Endothelial cell of umbilical vein (primary cell): ENCODE measurements around the gene SORCS2. TPM values are rescaled to one million over a fixed set of nuclear protein-coding genes. Genes with fewer than 3 reads are reported as not detected.

ENCODE experiments used
- BruUV-seq: library from RNA; stranded (reverse); fragments of 400-500 nt; replicated peaks from 2 replicates; lab custom pipeline; 2021; lab: Mats Ljungman, UMichigan
- CTCF ChIA-PET: fragments of 300-600, 350-600 bp; sonication (Branson Sonifier 250); formaldehyde crosslinking; loops from one replicate; lab custom pipeline; 2021; ENCODE audit warnings: antibody characterized with exemption, inconsistent platforms; lab: Charles Lee
- POLR2A ChIA-PET: fragments of 300-600, 350-600 bp; sonication (Branson Sonifier 250); formaldehyde crosslinking; loops from one replicate; lab custom pipeline; 2021; ENCODE audit warnings: antibody characterized with exemption, inconsistent platforms; lab: Charles Lee
- DNase-seq: peaks from one replicate; pipeline ENCODE4 v3.0.0-alpha.2; 2011; ENCODE audit warnings: low read depth, low spot score
- FAIRE-seq: peaks from 2 replicates; lab custom pipeline; 2011; peaks lifted over from hg19 to GRCh38; lab: Jason Lieb, UNC
- H2AFZ ChIP-seq: 2 replicates; pipeline ENCODE4 v1.6.0; 2012; ENCODE audit warnings: low read depth, low read length, control low read depth, inconsistent platforms
- H3K27ac ChIP-seq: 2 replicates; pipeline ENCODE4 v1.5.1; 2011; ENCODE audit warnings: low read depth, mild to moderate bottlenecking, control low read depth, low read length, moderate library complexity; ENCODE audit not compliant: insufficient read depth
- H3K27me3 ChIP-seq, 2 experiments: 2 replicates each; pipeline versions ENCODE4 v1.6.0 to v1.6.1; 2011; ENCODE audit warnings: low read length in 2 of 2, mixed read lengths in 1 of 2; ENCODE audit not compliant: control insufficient read depth in 2 of 2, insufficient read depth in 2 of 2
- H3K36me3 ChIP-seq, 2 experiments: 2 replicates in 1 of 2; 3 replicates in 1 of 2; pipeline ENCODE4 v1.5.1; 2011; ENCODE audit warnings: low read length in 2 of 2, mild to moderate bottlenecking in 1 of 2, moderate library complexity in 1 of 2; ENCODE audit not compliant: control insufficient read depth in 2 of 2, insufficient read depth in 2 of 2; ENCODE audit errors: extremely low read depth in 1 of 2
- H3K4me1 ChIP-seq: 3 replicates; pipeline ENCODE4 v1.5.1; 2011; ENCODE audit warnings: mild to moderate bottlenecking, low read length; ENCODE audit not compliant: control insufficient read depth, insufficient read depth; ENCODE audit errors: extremely low read depth
- H3K4me2 ChIP-seq: 2 replicates; pipeline ENCODE4 v1.6.1; 2011; ENCODE audit warnings: low read length, control low read depth, mixed read lengths; ENCODE audit not compliant: insufficient read depth
- H3K4me3 ChIP-seq, 3 experiments: fragments of 200-600 bp in 1 of 3; sonication (generic), shearing (Covaris generic) in 1 of 3; replicated peaks in 1 of 3; 2 replicates each; pipeline ENCODE4 v1.5.1; 2011 to 2016; ENCODE audit warnings: control low read depth in 3 of 3, low read length in 3 of 3, mild to moderate bottlenecking in 2 of 3, inconsistent platforms in 1 of 3, low read depth in 1 of 3, moderate library complexity in 1 of 3; ENCODE audit not compliant: insufficient read depth in 1 of 3
- H3K79me2 ChIP-seq: 2 replicates; pipeline ENCODE4 v1.6.0; 2012; ENCODE audit warnings: low read length, inconsistent platforms; ENCODE audit not compliant: control insufficient read depth, insufficient read depth
- H3K9ac ChIP-seq: replicated peaks from 2 replicates; pipeline ENCODE3; 2011; ENCODE audit warnings: low read length, control low read depth; ENCODE audit not compliant: insufficient read depth; ENCODE audit errors: extremely low read depth
- H3K9me1 ChIP-seq: replicated peaks from 3 replicates; pipeline ENCODE4 v1.6.0; 2011; ENCODE audit warnings: mild to moderate bottlenecking, low read length; ENCODE audit not compliant: control insufficient read depth, insufficient read depth; ENCODE audit errors: extremely low read depth
- H3K9me3 ChIP-seq: replicated peaks from 2 replicates; pipeline ENCODE4 v1.5.1; 2012; ENCODE audit warnings: low read length, inconsistent platforms; ENCODE audit not compliant: control insufficient read depth, insufficient read depth
- H4K20me1 ChIP-seq: replicated peaks from 2 replicates; pipeline ENCODE3; 2011; ENCODE audit warnings: mild to moderate bottlenecking, low read length; ENCODE audit not compliant: control insufficient read depth, insufficient read depth; ENCODE audit errors: extremely low read depth
- CTCF ChIP-seq, 2 donors: IDR thresholded peaks; 1 replicate in 1 of 2; 2 replicates in 1 of 2; pipeline ENCODE4 v1.5.1; 2011; ENCODE audit warnings: low read length in 2 of 2, mild to moderate bottlenecking in 2 of 2, moderate library complexity in 2 of 2, control low read depth in 1 of 2, inconsistent platforms in 1 of 2, low read depth in 1 of 2; ENCODE audit not compliant: insufficient read depth in 1 of 2; ENCODE audit errors: extremely low read depth in 1 of 2
- EZH2 ChIP-seq: IDR thresholded peaks from 2 replicates; pipeline ENCODE4 v1.6.1; 2012; ENCODE audit warnings: borderline replicate concordance, low read depth, mild to moderate bottlenecking, moderate library complexity, low read length, inconsistent platforms; ENCODE audit not compliant: severe bottlenecking
- FOS ChIP-seq: IDR thresholded peaks from 2 replicates; pipeline ENCODE4 v1.6.1; 2011; ENCODE audit warnings: mild to moderate bottlenecking, low read length, moderate library complexity, borderline replicate concordance; ENCODE audit not compliant: insufficient read depth
- GATA2 ChIP-seq: IDR thresholded peaks from 2 replicates; pipeline ENCODE4 v1.7.0; 2011; ENCODE audit warnings: low read depth, mild to moderate bottlenecking, moderate library complexity, mixed read lengths, low read length; ENCODE audit not compliant: insufficient read length, insufficient read depth
- JUN ChIP-seq: IDR thresholded peaks from 2 replicates; pipeline ENCODE4 v1.6.1; 2011; ENCODE audit warnings: borderline replicate concordance, low read depth; ENCODE audit not compliant: insufficient read length, insufficient read depth
- MYC ChIP-seq: IDR thresholded peaks from one replicate; pipeline ENCODE4 v1.6.1; 2011; ENCODE audit warnings: mild to moderate bottlenecking, low read depth, low read length
- POLR2A ChIP-seq: IDR thresholded peaks from 2 replicates; pipeline ENCODE4 v1.6.1; 2012; ENCODE audit warnings: low read depth, mild to moderate bottlenecking, control low read depth, low read length
- POLR2AphosphoS5 ChIP-seq: IDR thresholded peaks from 2 replicates; pipeline ENCODE4 v1.6.1; 2012; ENCODE audit warnings: low read depth, mild to moderate bottlenecking, control low read depth, low read length, moderate library complexity; ENCODE audit not compliant: insufficient read depth
- dilution Hi-C: fragments of 300-500 bp; cut with MboI; formaldehyde crosslinking; loops from one replicate; pipeline ENCODE4 v1.15.0; 2019; ENCODE audit warnings: low sequenced_read_pairs; ENCODE audit not compliant: extremely low pct_ligation_motif_present
- intact Hi-C: fragments of 100-400 bp; cut with micrococcal nuclease; formaldehyde crosslinking; loops from one replicate; pipeline ENCODE4 v1.10.0; 2022
- polyA plus RNA-seq, 4 experiments: library from polyadenylated mRNA; depleted of rRNA in 3 of 4; stranded (reverse) in 3 of 4; unstranded in 1 of 4; fragments of >200 nt; gene quantifications; 2 replicates each; pipeline versions ENCODE4 v1.2.1 to v1.2.3, GENCODE V29; 2011 to 2012; ENCODE audit warnings: missing spikeins in 1 of 4
- total RNA-seq: library from RNA; stranded (reverse); gene quantifications from 2 replicates; pipeline ENCODE4 v1.2.3, GENCODE V29; 2021
- TF ChIP-seq, protein P1 (sequence below): IDR thresholded peaks from 2 replicates; pipeline ENCODE4 v1.6.1; 2011; ENCODE audit not compliant: insufficient read depth, insufficient read length

The SORCS2 gene
- total and polyA plus RNA-seq, 2 donors (not counting 3 experiments of a cell fraction or from before 2014, with no cell fraction given) = not detected

DNA sequence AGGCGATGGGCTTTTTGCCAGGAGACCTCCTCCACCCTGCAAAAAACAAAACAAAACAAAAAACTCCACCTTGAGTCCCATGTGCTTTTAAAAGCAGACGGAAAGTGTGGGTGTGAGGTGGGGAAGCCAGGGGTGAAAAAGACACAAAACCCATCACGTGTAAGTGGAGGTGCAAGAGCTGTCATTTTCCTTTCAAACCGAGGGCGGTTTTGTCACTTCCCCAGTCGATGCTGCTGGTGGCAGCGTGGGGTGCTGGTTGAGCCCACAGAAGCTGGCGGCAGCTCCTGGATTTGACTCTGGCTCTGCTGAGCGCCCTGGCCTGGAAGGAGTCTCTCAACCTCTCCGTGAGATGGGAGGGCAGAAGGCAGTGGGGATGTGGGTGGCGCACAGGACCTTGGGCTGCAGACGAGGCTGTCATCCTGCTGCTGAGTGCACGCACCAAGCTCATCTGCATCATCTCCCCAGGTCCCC lies 132.3 kb downstream of the SORCS2 start:
- Histone ChIP-seq H3K36me3 (no peaks in the 10 kb centered on the region), H4K20me1 (no peaks in the 10 kb centered on the region), H3K9me1 (no peaks in the 10 kb centered on the region), H3K4me2 (no peak overlapping the region), H3K27me3 (no peaks in the 10 kb centered on the region), H3K79me2 (no peaks in the 10 kb centered on the region), H3K4me3 (no peak overlapping the region), H3K4me1 (no peaks in the 10 kb centered on the region), H3K27ac (no peak overlapping the region), H2AFZ (no peak overlapping the region), H3K9ac (no peak overlapping the region), H3K9me3 (no peaks in the 10 kb centered on the region)
- dilution Hi-C loops (no loop called here), intact Hi-C loops (no loop called here)
- FAIRE-seq (no peak), DNase-seq (no peak)
- BruUV-seq = no TSS peak
- TF ChIP-seq MYC (no peak), POLR2A (no peak), EZH2 (no peak), CTCF (IDR thresholded peaks at IDR 0.05; ENCODE audit: extremely low read depth in 1 of 2, insufficient read depth in 1 of 2, low read depth in 1 of 2, low read length in 2 of 2) (no peak), GATA2 (no peak), JUN (no peak), FOS (no peak), POLR2AphosphoS5 (no peak)
- TF ChIP-seq, protein P1, sequence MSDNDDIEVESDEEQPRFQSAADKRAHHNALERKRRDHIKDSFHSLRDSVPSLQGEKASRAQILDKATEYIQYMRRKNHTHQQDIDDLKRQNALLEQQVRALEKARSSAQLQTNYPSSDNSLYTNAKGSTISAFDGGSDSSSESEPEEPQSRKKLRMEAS = no peak
- POLR2A ChIA-PET = no interaction called here
- CTCF ChIA-PET = interaction anchor here (2.2 kb wide), 1 partner anchor 11 kb away, joined by 9 read pairs; no protein-coding TSS in a partner anchor
